A204.1 (cell line): ENCODE data around the gene FNDC5.

Experiments
- FAIRE-seq: peaks from 2 replicates; lab custom pipeline; 2012; peaks lifted over from hg19 to GRCh38; lab: Jason Lieb, UNC

Gene FNDC5

GRCh38 chr1:32884032-32884372 is 13.3 kb upstream of the FNDC5 start:
- no peak for FAIRE-seq

GRCh38 chr1:32883338-32884031 is 12.8 kb upstream of the FNDC5 start:
- no peak for FAIRE-seq

- FAIRE-seq, result no peak
These were observed 11.4 kb upstream of the FNDC5 start for GRCh38 chr1:32881871-32882850.

- FAIRE-seq, result no peak
These were observed 10.6 kb upstream of the FNDC5 start for GRCh38 chr1:32881291-32881690.

GRCh38 chr1:32878637-32879041 is 7.9 kb upstream of the FNDC5 start:
- FAIRE-seq, result no peak

GRCh38 chr1:32878183-32878582 is 7.5 kb upstream of the FNDC5 start:
- no peak for FAIRE-seq

- FAIRE-seq, result no peak
These were observed 6.7 kb upstream of the FNDC5 start for GRCh38 chr1:32877211-32878110.

- FAIRE-seq, result no peak
These were observed 5.9 kb upstream of the FNDC5 start for GRCh38 chr1:32876341-32877210.

GRCh38 chr1:32874860-32875752 is 4.4 kb upstream of the FNDC5 start:
- no peak for FAIRE-seq

GRCh38 chr1:32873484-32873883 is 2.8 kb upstream of the FNDC5 start:
- no peak for FAIRE-seq

GRCh38 chr1:32872192-32872460 is 1.4 kb upstream of the FNDC5 start:
- no peak for FAIRE-seq

- no peak for FAIRE-seq
These were observed 866 bp upstream of the FNDC5 start for GRCh38 chr1:32871364-32872191.

GRCh38 chr1:32869923-32870614 is 643 bp downstream of the FNDC5 start:
- FAIRE-seq, result no peak

- FAIRE-seq, result no peak
These were observed 1.8 kb downstream of the FNDC5 start for GRCh38 chr1:32868806-32869455.

GRCh38 chr1:32868085-32868484 is 2.6 kb downstream of the FNDC5 start:
- no peak for FAIRE-seq

GRCh38 chr1:32867671-32868070 is 3.0 kb downstream of the FNDC5 start:
- FAIRE-seq, result no peak

GRCh38 chr1:32867151-32867550 is 3.6 kb downstream of the FNDC5 start:
- no peak for FAIRE-seq

GRCh38 chr1:32865639-32866405 is 4.9 kb downstream of the FNDC5 start:
- no peak for FAIRE-seq
